Heart left ventricle (tissue), 13 donors: ENCODE results near the gene LPP.

ENCODE experiments used
- CTCF ChIP-seq, 12 donors: fragments of 200-600 bp; sonication (generic) in 4 of 12; IDR thresholded peaks; one replicate each; pipeline versions ENCODE4 v1.5.0 to v1.8.0; 2018 to 2022; ENCODE audit warnings: antibody characterized with exemption in 12 of 12, mild to moderate bottlenecking in 5 of 12
- POLR2A ChIP-seq, 2 donors: fragments of 450-650 bp; IDR thresholded peaks; one replicate each; pipeline ENCODE4 v1.6.1; 2017; ENCODE audit warnings: antibody characterized with exemption in 2 of 2, mild to moderate bottlenecking in 2 of 2, moderate library complexity in 2 of 2
- donor health status: ischemic (EF 13 %, LVEDD 7.1; RV severe dilation, severe dysfunction).
- donor health status: DM: no; HTN: yes; CAD: no.
- donor health status: DM: no; HTN: no; CAD: no.
- donor health status: ischemic (EF 25% LVEDD 6.9; RV normal size, moderate dysfunction).
- donor health status: ischemic (EF 25% LVEDD 5.7; RV mildly dilated, moderate dysfunction).
- donor health status: ischemic (EF 35%, LVEDD 5.7; RV mildly dilated, moderate dysfunction).
- donor health status: nonischemic (EF 11% LVEDD 7.7; RV severe dilation, severe dysfunction).
- donor health status: DM: yes; HTN: yes; CAD: no.
- donor health status: PGD.
- donor health status: ischemic (EF 29% LVEDD 5.4; RV normal size, mild dysfunction).
- donor health status: nonischemic (EF 23%, LVEDD 6.1; RV moderate dilation, normal function).

- TF ChIP-seq POLR2A (IDR thresholded peaks at IDR 0.05), result no peak
- no peak for TF ChIP-seq CTCF (IDR thresholded peaks at IDR 0.05)
These were observed 17.9 kb downstream of the LPP start for GRCh38 chr3:188171682-188172467.
